Hepatocyte (in vitro differentiated cells): ENCODE data around the gene RAD50.

ENCODE experiments used
- EZH2 ChIP-seq: fragments of 200-600 bp; sonication (generic); IDR thresholded peaks from 2 replicates; pipeline ENCODE4 v1.6.1; 2016; ENCODE audit warnings: antibody characterized with exemption, mild to moderate bottlenecking, borderline replicate concordance
- EZH2phosphoT487 ChIP-seq: fragments of 200-600 bp; sonication (generic); IDR thresholded peaks from one replicate; pipeline ENCODE4 v1.6.1; 2018; ENCODE audit warnings: antibody characterized with exemption, mild to moderate bottlenecking, low read depth, moderate library complexity; ENCODE audit not compliant: unreplicated experiment, severe bottlenecking
- TF ChIP-seq, protein P1 (sequence below): fragments of 200-600 bp; sonication (generic); IDR thresholded peaks from 2 replicates; pipeline ENCODE4 v1.5.1; 2016; ENCODE audit warnings: antibody characterized with exemption, mild to moderate bottlenecking; ENCODE audit not compliant: poor library complexity

DNA sequence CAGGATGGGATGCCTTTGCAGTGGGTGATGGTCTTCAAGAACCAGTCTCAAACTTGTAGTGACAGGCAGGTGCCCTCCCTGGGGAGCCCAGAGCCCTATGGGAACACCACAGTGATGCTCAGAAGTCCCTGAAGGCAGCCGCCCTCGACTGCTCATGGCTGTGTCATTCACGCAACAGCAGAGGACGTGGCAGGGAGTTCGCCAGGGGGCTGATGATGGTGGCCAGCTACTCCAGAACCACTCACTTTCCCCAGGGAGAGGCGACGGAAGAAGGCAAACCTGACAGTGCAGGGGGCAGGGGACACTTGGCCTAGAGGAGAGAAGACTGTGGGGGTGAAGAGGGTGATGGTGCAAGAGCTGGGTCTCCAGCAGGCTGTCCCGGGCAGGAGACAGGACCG is 105.2 kb downstream of the RAD50 start:
- TF ChIP-seq, protein P1, sequence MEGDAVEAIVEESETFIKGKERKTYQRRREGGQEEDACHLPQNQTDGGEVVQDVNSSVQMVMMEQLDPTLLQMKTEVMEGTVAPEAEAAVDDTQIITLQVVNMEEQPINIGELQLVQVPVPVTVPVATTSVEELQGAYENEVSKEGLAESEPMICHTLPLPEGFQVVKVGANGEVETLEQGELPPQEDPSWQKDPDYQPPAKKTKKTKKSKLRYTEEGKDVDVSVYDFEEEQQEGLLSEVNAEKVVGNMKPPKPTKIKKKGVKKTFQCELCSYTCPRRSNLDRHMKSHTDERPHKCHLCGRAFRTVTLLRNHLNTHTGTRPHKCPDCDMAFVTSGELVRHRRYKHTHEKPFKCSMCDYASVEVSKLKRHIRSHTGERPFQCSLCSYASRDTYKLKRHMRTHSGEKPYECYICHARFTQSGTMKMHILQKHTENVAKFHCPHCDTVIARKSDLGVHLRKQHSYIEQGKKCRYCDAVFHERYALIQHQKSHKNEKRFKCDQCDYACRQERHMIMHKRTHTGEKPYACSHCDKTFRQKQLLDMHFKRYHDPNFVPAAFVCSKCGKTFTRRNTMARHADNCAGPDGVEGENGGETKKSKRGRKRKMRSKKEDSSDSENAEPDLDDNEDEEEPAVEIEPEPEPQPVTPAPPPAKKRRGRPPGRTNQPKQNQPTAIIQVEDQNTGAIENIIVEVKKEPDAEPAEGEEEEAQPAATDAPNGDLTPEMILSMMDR: no peak
- TF ChIP-seq EZH2 (no peak), EZH2phosphoT487 (no peak)
